Astrocyte (in vitro differentiated cells and primary cell): ENCODE measurements around the gene THPO.

Experiments
- CTCF ChIP-seq: IDR thresholded peaks from 2 replicates; pipeline ENCODE4 v1.5.1; 2011; ENCODE audit warnings: low read depth, mild to moderate bottlenecking, inconsistent platforms, low read length, moderate library complexity; ENCODE audit not compliant: insufficient read depth
- EZH2 ChIP-seq: IDR thresholded peaks from 2 replicates; pipeline ENCODE4 v1.6.1; 2012; ENCODE audit warnings: mild to moderate bottlenecking, low read length, inconsistent platforms; ENCODE audit not compliant: insufficient read depth

- TF ChIP-seq CTCF (no peak), EZH2 (no peak)
Measured at GRCh38 chr3:184366619-184367289, 11.3 kb downstream of the THPO start.
